ENCODE measurements around the gene FADS1.

GRCh38 chr11:61815790-61816735 is 740 bp downstream of the FADS1 start:
- TF ChIP-seq ZNF274 (IDR thresholded peaks at IDR 0.05; ENCODE audit: low read depth, low read length) (no peak), SUZ12 (IDR thresholded peaks at IDR 0.05; ENCODE audit: extremely low read depth, insufficient read depth, insufficient read length) (no peak), YY1 (IDR thresholded peaks at IDR 0.05; ENCODE audit: insufficient read depth, insufficient read length) (no peak)
